ENCODE data around the gene C8A. TPM values are rescaled to one million over a fixed set of nuclear protein-coding genes. Genes with fewer than 3 reads are reported as not detected.

Gene C8A
- polyA plus RNA-seq, 3 donors, result not detected

- Mint-ChIP-seq H3K36me3 (no peaks in the 10 kb centered on the region), H3K27me3 (ENCODE audit: low read depth in 3 of 3) (peaks cover 0 to 3% (median 0%) of the 10 kb centered on the region in 3 donors), H3K9me3 (peaks cover 0 to 4% (median 3%) of the 10 kb centered on the region in 7 donors), H3K4me1 (no peaks in the 10 kb centered on the region), H3K4me3 (no peak overlapping the region), H3K27ac (no peak overlapping the region)
- WGBS (ENCODE audit: insufficient coverage), result 8% methylated on average over 1 of the region's 1 CpG
- DNase-seq, result no peak
- H3K27me3 ChIP-seq (ENCODE audit: control insufficient read depth in 2 of 2, insufficient read depth in 2 of 2, low read length in 2 of 2), result no peaks in the 10 kb centered on the region
- H3K4me2 ChIP-seq (replicated peaks; ENCODE audit: extremely low read depth, low read length, poor library complexity, severe bottlenecking), result no peak overlapping the region
- no peak overlapping the region for H3K4me3 ChIP-seq (replicated peaks in 1 of 3; ENCODE audit: low read depth in 2 of 3, low read length in 3 of 3)
- H2AFZ ChIP-seq (ENCODE audit: insufficient read depth, low read depth, low read length, poor library complexity, severe bottlenecking), result no peak overlapping the region
- no peaks in the 10 kb centered on the region for H3K4me1 ChIP-seq (ENCODE audit: control insufficient read depth in 1 of 2, insufficient read depth in 2 of 2, low read length in 2 of 2)
- H3K79me2 ChIP-seq (ENCODE audit: insufficient read depth, low read length), result no peaks in the 10 kb centered on the region
- H3K36me3 ChIP-seq (replicated peaks in 1 of 2; ENCODE audit: control insufficient read depth in 1 of 2, insufficient read depth in 2 of 2, low read length in 2 of 2), result no peaks in the 10 kb centered on the region
- intact Hi-C loops (cut with micrococcal nuclease), result no loop called here
- TF ChIP-seq, protein P1, sequence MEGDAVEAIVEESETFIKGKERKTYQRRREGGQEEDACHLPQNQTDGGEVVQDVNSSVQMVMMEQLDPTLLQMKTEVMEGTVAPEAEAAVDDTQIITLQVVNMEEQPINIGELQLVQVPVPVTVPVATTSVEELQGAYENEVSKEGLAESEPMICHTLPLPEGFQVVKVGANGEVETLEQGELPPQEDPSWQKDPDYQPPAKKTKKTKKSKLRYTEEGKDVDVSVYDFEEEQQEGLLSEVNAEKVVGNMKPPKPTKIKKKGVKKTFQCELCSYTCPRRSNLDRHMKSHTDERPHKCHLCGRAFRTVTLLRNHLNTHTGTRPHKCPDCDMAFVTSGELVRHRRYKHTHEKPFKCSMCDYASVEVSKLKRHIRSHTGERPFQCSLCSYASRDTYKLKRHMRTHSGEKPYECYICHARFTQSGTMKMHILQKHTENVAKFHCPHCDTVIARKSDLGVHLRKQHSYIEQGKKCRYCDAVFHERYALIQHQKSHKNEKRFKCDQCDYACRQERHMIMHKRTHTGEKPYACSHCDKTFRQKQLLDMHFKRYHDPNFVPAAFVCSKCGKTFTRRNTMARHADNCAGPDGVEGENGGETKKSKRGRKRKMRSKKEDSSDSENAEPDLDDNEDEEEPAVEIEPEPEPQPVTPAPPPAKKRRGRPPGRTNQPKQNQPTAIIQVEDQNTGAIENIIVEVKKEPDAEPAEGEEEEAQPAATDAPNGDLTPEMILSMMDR (IDR thresholded peaks at IDR 0.05), result no peak
- H3K9ac ChIP-seq (ENCODE audit: insufficient read depth, low read length, poor library complexity, severe bottlenecking), result no peak overlapping the region
- no peaks in the 10 kb centered on the region for H3K9me3 ChIP-seq (replicated peaks in 1 of 2; ENCODE audit: control insufficient read depth in 1 of 2, insufficient read depth in 1 of 2, low read length in 2 of 2)
- H4K20me1 ChIP-seq (ENCODE audit: insufficient read depth, low read length), result no peaks in the 10 kb centered on the region
- no peak overlapping the region for H3K27ac ChIP-seq (ENCODE audit: low read depth in 1 of 2, low read length in 2 of 2)
Measured at GRCh38 chr1:56948403-56949023, 93.9 kb downstream of the C8A start.

- no peak overlapping the region for H3K4me2 ChIP-seq (replicated peaks; ENCODE audit: extremely low read depth, low read length, poor library complexity, severe bottlenecking)
- Mint-ChIP-seq H3K27me3 (ENCODE audit: low read depth in 3 of 3) (peaks cover 0 to 5% (median 2%) of the 10 kb centered on the region in 3 donors), H3K27ac (no peak overlapping the region), H3K4me3 (no peak overlapping the region), H3K9me3 (peaks cover 0 to 4% (median 2%) of the 10 kb centered on the region in 7 donors), H3K36me3 (no peaks in the 10 kb centered on the region), H3K4me1 (no peaks in the 10 kb centered on the region)
- no peak overlapping the region for H3K27ac ChIP-seq (ENCODE audit: low read depth in 1 of 2, low read length in 2 of 2)
- intact Hi-C loops (cut with micrococcal nuclease), result no loop called here
- no peaks in the 10 kb centered on the region for H4K20me1 ChIP-seq (ENCODE audit: insufficient read depth, low read length)
- TF ChIP-seq, protein P1 (IDR thresholded peaks at IDR 0.05), result no peak
- DNase-seq, result no peak
- H3K9me3 ChIP-seq (replicated peaks in 1 of 2; ENCODE audit: control insufficient read depth in 1 of 2, insufficient read depth in 1 of 2, low read length in 2 of 2), result no peaks in the 10 kb centered on the region
- no peaks in the 10 kb centered on the region for H3K27me3 ChIP-seq (ENCODE audit: control insufficient read depth in 2 of 2, insufficient read depth in 2 of 2, low read length in 2 of 2)
- no peak overlapping the region for H3K4me3 ChIP-seq (replicated peaks in 1 of 3; ENCODE audit: low read depth in 2 of 3, low read length in 3 of 3)
- H3K9ac ChIP-seq (ENCODE audit: insufficient read depth, low read length, poor library complexity, severe bottlenecking), result no peak overlapping the region
- H3K36me3 ChIP-seq (replicated peaks in 1 of 2; ENCODE audit: control insufficient read depth in 1 of 2, insufficient read depth in 2 of 2, low read length in 2 of 2), result no peaks in the 10 kb centered on the region
- 85% methylated on average over 4 of the region's 8 CpGs for WGBS (ENCODE audit: insufficient coverage)
- H3K4me1 ChIP-seq (ENCODE audit: control insufficient read depth in 1 of 2, insufficient read depth in 2 of 2, low read length in 2 of 2), result no peaks in the 10 kb centered on the region
- no peaks in the 10 kb centered on the region for H3K79me2 ChIP-seq (ENCODE audit: insufficient read depth, low read length)
- H2AFZ ChIP-seq (ENCODE audit: insufficient read depth, low read depth, low read length, poor library complexity, severe bottlenecking), result no peak overlapping the region
Measured at GRCh38 chr1:56952501-56952900, 97.9 kb downstream of the C8A start.
